ENCODE data around the gene LPGAT1. TPM values are rescaled to one million over a fixed set of nuclear protein-coding genes. Genes with fewer than 3 reads are reported as not detected.

Gene LPGAT1
- total RNA-seq, 4 donors from 2014 or later, result 19.3 to 345 (median 37.4) TPM

DNA sequence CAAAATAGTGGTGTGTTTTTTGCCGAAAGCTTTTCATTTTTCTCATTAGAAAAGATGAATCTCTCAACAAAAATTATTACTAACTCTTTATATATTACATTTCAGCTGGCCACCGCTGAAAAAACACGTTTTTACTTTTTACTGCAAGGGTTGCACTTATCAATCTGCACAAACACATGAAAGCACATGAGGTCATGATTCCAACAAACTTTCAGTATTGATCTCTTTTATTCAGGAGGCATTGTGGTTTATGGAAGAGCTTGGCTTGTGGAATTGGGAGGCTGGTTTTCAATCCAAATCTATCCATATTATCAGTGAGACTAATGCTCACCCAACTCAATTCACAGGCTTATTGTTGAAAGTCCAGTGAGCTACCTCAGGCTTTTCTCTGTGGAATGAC is 20.6 kb upstream of the LPGAT1 start:
- WGBS, 2 donors (ENCODE audit: low coverage in 1 of 2), result 55 to 69% methylated on average over 3 of the region's 3 CpGs
- in situ Hi-C loops (cut with MboI; ENCODE audit: low pct_ligation_motif_present in 1 of 4, low pct_unique_long_range_greater_than_20kb in 1 of 4, low sequenced_read_pairs in 3 of 4), result no loop called here

GRCh38 chr1:211843507-211844298 is 13.1 kb upstream of the LPGAT1 start:
- Histone ChIP-seq H3K27ac (no peak overlapping the region), H3K4me3 (no peak overlapping the region), H3K36me3 (no peaks in the 10 kb centered on the region), H3K9me3 (no peaks in the 10 kb centered on the region), H3K4me1 (peaks cover 0 to 8% (median 5%) of the 10 kb centered on the region in 4 donors), H3K27me3 (no peaks in the 10 kb centered on the region)
- DNase-seq, result no peak
- WGBS, 2 donors (ENCODE audit: low coverage in 1 of 2), result 65 to 82% methylated on average over 5 to 7 of the region's 7 CpGs
- in situ Hi-C loops (cut with MboI; ENCODE audit: low pct_ligation_motif_present in 1 of 4, low pct_unique_long_range_greater_than_20kb in 1 of 4, low sequenced_read_pairs in 3 of 4), result no loop called here
- TF ChIP-seq, protein P1, sequence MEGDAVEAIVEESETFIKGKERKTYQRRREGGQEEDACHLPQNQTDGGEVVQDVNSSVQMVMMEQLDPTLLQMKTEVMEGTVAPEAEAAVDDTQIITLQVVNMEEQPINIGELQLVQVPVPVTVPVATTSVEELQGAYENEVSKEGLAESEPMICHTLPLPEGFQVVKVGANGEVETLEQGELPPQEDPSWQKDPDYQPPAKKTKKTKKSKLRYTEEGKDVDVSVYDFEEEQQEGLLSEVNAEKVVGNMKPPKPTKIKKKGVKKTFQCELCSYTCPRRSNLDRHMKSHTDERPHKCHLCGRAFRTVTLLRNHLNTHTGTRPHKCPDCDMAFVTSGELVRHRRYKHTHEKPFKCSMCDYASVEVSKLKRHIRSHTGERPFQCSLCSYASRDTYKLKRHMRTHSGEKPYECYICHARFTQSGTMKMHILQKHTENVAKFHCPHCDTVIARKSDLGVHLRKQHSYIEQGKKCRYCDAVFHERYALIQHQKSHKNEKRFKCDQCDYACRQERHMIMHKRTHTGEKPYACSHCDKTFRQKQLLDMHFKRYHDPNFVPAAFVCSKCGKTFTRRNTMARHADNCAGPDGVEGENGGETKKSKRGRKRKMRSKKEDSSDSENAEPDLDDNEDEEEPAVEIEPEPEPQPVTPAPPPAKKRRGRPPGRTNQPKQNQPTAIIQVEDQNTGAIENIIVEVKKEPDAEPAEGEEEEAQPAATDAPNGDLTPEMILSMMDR (IDR thresholded peaks at IDR 0.05), result no peak
- no peak for TF ChIP-seq POLR2AphosphoS5 (IDR thresholded peaks at IDR 0.05)
- no peak for TF ChIP-seq POLR2A (IDR thresholded peaks at IDR 0.05)
- no peak for TF ChIP-seq EP300 (IDR thresholded peaks at IDR 0.05; ENCODE audit: low read depth)
- intact Hi-C loops (cut with DNase I; ENCODE audit: low total_unique reads), result no loop called here

More for the DNA sequence above, 20.6 kb upstream of the LPGAT1 start:
- H3K4me1 ChIP-seq, result no peaks in the 10 kb centered on the region
- no peak for DNase-seq
- intact Hi-C loops (cut with DNase I; ENCODE audit: low total_unique reads), result no loop called here
- no peak overlapping the region for H3K27ac ChIP-seq
- no peak for TF ChIP-seq POLR2AphosphoS5 (IDR thresholded peaks at IDR 0.05)
- no peak for TF ChIP-seq POLR2A (IDR thresholded peaks at IDR 0.05)
- TF ChIP-seq, protein P1 (IDR thresholded peaks at IDR 0.05), result no peak
- TF ChIP-seq EP300 (IDR thresholded peaks at IDR 0.05; ENCODE audit: low read depth), result no peak
- H3K36me3 ChIP-seq, result no peaks in the 10 kb centered on the region
- H3K27me3 ChIP-seq, result no peaks in the 10 kb centered on the region
- H3K9me3 ChIP-seq, result no peaks in the 10 kb centered on the region
- no peak overlapping the region for H3K4me3 ChIP-seq

GRCh38 chr1:211843018-211843417 is 12.5 kb upstream of the LPGAT1 start:
- no peak for DNase-seq
- no peaks in the 10 kb centered on the region for H3K36me3 ChIP-seq
- TF ChIP-seq, protein P1 (IDR thresholded peaks at IDR 0.05), result no peak
- no peak overlapping the region for H3K4me3 ChIP-seq
- H3K27ac ChIP-seq, result no peak overlapping the region
- H3K4me1 ChIP-seq, result peaks cover 0 to 8% (median 5%) of the 10 kb centered on the region in 4 donors
- H3K27me3 ChIP-seq, result no peaks in the 10 kb centered on the region
- intact Hi-C loops (cut with DNase I; ENCODE audit: low total_unique reads), result no loop called here
- in situ Hi-C loops (cut with MboI; ENCODE audit: low pct_ligation_motif_present in 1 of 4, low pct_unique_long_range_greater_than_20kb in 1 of 4, low sequenced_read_pairs in 3 of 4), result no loop called here
- no peaks in the 10 kb centered on the region for H3K9me3 ChIP-seq

- intact Hi-C loops (cut with DNase I; ENCODE audit: low total_unique reads), result no loop called here
- in situ Hi-C loops (cut with MboI; ENCODE audit: low pct_ligation_motif_present in 1 of 4, low pct_unique_long_range_greater_than_20kb in 1 of 4, low sequenced_read_pairs in 3 of 4), result no loop called here
- Histone ChIP-seq H3K9me3 (no peaks in the 10 kb centered on the region), H3K36me3 (no peaks in the 10 kb centered on the region), H3K27me3 (no peaks in the 10 kb centered on the region), H3K4me3 (no peak overlapping the region), H3K4me1 (peaks cover 0 to 8% (median 5%) of the 10 kb centered on the region in 4 donors), H3K27ac (no peak overlapping the region)
- TF ChIP-seq POLR2AphosphoS5 (IDR thresholded peaks at IDR 0.05), result no peak
- TF ChIP-seq, protein P1 (IDR thresholded peaks at IDR 0.05), result no peak
- TF ChIP-seq POLR2A (IDR thresholded peaks at IDR 0.05), result no peak
- no peak for TF ChIP-seq EP300 (IDR thresholded peaks at IDR 0.05; ENCODE audit: low read depth)
- no peak for DNase-seq
- 85 to 100% methylated on average over 1 to 2 of the region's 2 CpGs for WGBS, 2 donors (ENCODE audit: low coverage in 1 of 2)
Observed at GRCh38 chr1:211842518-211842917, 12.0 kb upstream of the LPGAT1 start.

Measured in transverse colon (tissue), 4 donors.